ENCODE data around the gene TFEB.
"Not testable (repeated sequence)": the region's sequence is repeated elsewhere in the genome, so short reads cannot be mapped to it uniquely, and the experiment has no call there.

Gene TFEB

GRCh38 chr6:41770381-41771057 lies 35.1 kb upstream of the TFEB start:
- H3K4me3 ChIP-seq, result no peak overlapping the region
- DNase-seq (ENCODE audit: low spot score), result no peak
- H3K27ac ChIP-seq, result no peak overlapping the region
- TF ChIP-seq CTCF (IDR thresholded peaks at IDR 0.05), result no peak

GRCh38 chr6:41769376-41769775 lies 34.0 kb upstream of the TFEB start:
- no peak for TF ChIP-seq CTCF (IDR thresholded peaks at IDR 0.05)
- Histone ChIP-seq H3K4me3 (no peak overlapping the region), H3K27ac (no peak overlapping the region)
- no peak for DNase-seq (ENCODE audit: low spot score)

GRCh38 chr6:41768545-41769308 lies 33.3 kb upstream of the TFEB start:
- no peak overlapping the region for H3K27ac ChIP-seq

GRCh38 chr6:41767112-41767833 lies 31.9 kb upstream of the TFEB start:
- DNase-seq (ENCODE audit: low spot score), result no peak
- no peak overlapping the region for H3K4me3 ChIP-seq
- peak overlapping the region in 1 of 2 donors; percentile 52 for H3K27ac ChIP-seq
- TF ChIP-seq CTCF (IDR thresholded peaks at IDR 0.05), result no peak

More at GRCh38 chr6:41768545-41769308, 33.3 kb upstream of the TFEB start:
- H3K4me3 ChIP-seq, result no peak overlapping the region
- DNase-seq (ENCODE audit: low spot score), result no peak
- no peak for TF ChIP-seq CTCF (IDR thresholded peaks at IDR 0.05)

- not testable (repeated sequence) for H3K27ac ChIP-seq; H3K4me3 ChIP-seq; DNase-seq (ENCODE audit: low spot score)
These were observed 30.7 kb upstream of the TFEB start for GRCh38 chr6:41766043-41766664.

- H3K27ac ChIP-seq, result no peak overlapping the region
- H3K4me3 ChIP-seq, result no peak overlapping the region
- TF ChIP-seq CTCF (IDR thresholded peaks at IDR 0.05), result no peak
- DNase-seq (ENCODE audit: low spot score), result no peak
These were observed 28.1 kb upstream of the TFEB start for GRCh38 chr6:41763470-41763869.

All from coronary artery (tissue), 2 donors.